HEK293T (cell line): ENCODE results near the gene PLCB4.

Experiments used
- CTCF ChIA-PET: fragments of 350-600 bp; formaldehyde crosslinking; extraction: SDS; loops from one replicate; lab custom pipeline; 2021; ENCODE audit warnings: antibody characterized with exemption, inconsistent platforms; lab: Yijun Ruan, JAX
- POLR2A ChIA-PET: fragments of 350-600 bp; formaldehyde crosslinking; extraction: SDS; loops from one replicate; lab custom pipeline; 2020; ENCODE audit warnings: antibody characterized with exemption, inconsistent platforms; lab: Yijun Ruan, JAX
- DNase-seq: peaks from one replicate; pipeline ENCODE4 v3.0.0; 2012; ENCODE audit warnings: mixed read lengths; ENCODE audit errors: extremely low spot score
- ARNT ChIP-seq: fragments of 450-650 bp; IDR thresholded peaks from 2 replicates; pipeline ENCODE4 v1.6.1; 2017; ENCODE audit warnings: mild to moderate bottlenecking
- BHLHE40 ChIP-seq: fragments of 450-650 bp; IDR thresholded peaks from 2 replicates; pipeline ENCODE4 v1.6.1; 2016; ENCODE audit warnings: mild to moderate bottlenecking, moderate library complexity, borderline replicate concordance
- CTBP1 ChIP-seq: fragments of 450-650 bp; IDR thresholded peaks from 2 replicates; pipeline ENCODE4 v1.6.1; 2016; ENCODE audit warnings: borderline replicate concordance
- ELF4 ChIP-seq: fragments of 450-650 bp; IDR thresholded peaks from 2 replicates; pipeline ENCODE4 v1.6.1; 2017; ENCODE audit warnings: antibody characterized with exemption
- FOXA1 ChIP-seq: fragments of 450-650 bp; IDR thresholded peaks from 2 replicates; pipeline ENCODE4 v1.6.1; 2016; ENCODE audit warnings: mild to moderate bottlenecking
- FOXK2 ChIP-seq: fragments of 450-650 bp; IDR thresholded peaks from 2 replicates; pipeline ENCODE4 v1.6.1; 2016; ENCODE audit warnings: mild to moderate bottlenecking
- FOXM1 ChIP-seq: fragments of 450-650 bp; IDR thresholded peaks from 2 replicates; pipeline ENCODE4 v1.6.1; 2017; ENCODE audit warnings: mild to moderate bottlenecking, borderline replicate concordance
- HDGF ChIP-seq: fragments of 450-650 bp; IDR thresholded peaks from 2 replicates; pipeline ENCODE4 v1.6.1; 2017; ENCODE audit warnings: antibody characterized with exemption, borderline replicate concordance
- L3MBTL2 ChIP-seq: fragments of 450-650 bp; conservative IDR thresholded peaks from 2 replicates; pipeline ENCODE4 v1.6.1; 2016; ENCODE audit warnings: mild to moderate bottlenecking
- LEF1 ChIP-seq: fragments of 450-650 bp; IDR thresholded peaks from 2 replicates; pipeline ENCODE4 v1.6.1; 2017; ENCODE audit warnings: mild to moderate bottlenecking, borderline replicate concordance
- NFRKB ChIP-seq: fragments of 450-650 bp; IDR thresholded peaks from 2 replicates; pipeline ENCODE4 v1.6.1; 2016; ENCODE audit warnings: mild to moderate bottlenecking, moderate library complexity
- SP1 ChIP-seq: fragments of 450-650 bp; IDR thresholded peaks from 2 replicates; pipeline ENCODE4 v1.6.1; 2017
- SUZ12 ChIP-seq: fragments of 450-650 bp; IDR thresholded peaks from 2 replicates; pipeline ENCODE4 v1.6.1; 2016; ENCODE audit warnings: mild to moderate bottlenecking
- TARDBP ChIP-seq: fragments of 450-650 bp; IDR thresholded peaks from 2 replicates; pipeline ENCODE4 v1.6.1; 2016
- ZNF384 ChIP-seq: fragments of 450-650 bp; IDR thresholded peaks from 2 replicates; pipeline ENCODE4 v1.6.1; 2016
- TF ChIP-seq, protein P1 (sequence below): fragments of 450-650 bp; IDR thresholded peaks from 2 replicates; pipeline ENCODE4 v1.6.1; 2016

PLCB4 gene

GRCh38 chr20:9475456-9475855 lies 406.6 kb downstream of the PLCB4 start:
- ChIA-PET CTCF (no interaction called here), POLR2A (no interaction called here)
- no peak for DNase-seq
- TF ChIP-seq FOXK2 = no peak
- no peak for TF ChIP-seq TARDBP
- TF ChIP-seq, protein P1, sequence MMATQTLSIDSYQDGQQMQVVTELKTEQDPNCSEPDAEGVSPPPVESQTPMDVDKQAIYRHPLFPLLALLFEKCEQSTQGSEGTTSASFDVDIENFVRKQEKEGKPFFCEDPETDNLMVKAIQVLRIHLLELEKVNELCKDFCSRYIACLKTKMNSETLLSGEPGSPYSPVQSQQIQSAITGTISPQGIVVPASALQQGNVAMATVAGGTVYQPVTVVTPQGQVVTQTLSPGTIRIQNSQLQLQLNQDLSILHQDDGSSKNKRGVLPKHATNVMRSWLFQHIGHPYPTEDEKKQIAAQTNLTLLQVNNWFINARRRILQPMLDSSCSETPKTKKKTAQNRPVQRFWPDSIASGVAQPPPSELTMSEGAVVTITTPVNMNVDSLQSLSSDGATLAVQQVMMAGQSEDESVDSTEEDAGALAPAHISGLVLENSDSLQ = no peak
- no peak for TF ChIP-seq SUZ12

- DNase-seq = no peak
- TF ChIP-seq SUZ12 (no peak), FOXA1 (no peak), ZNF384 (no peak), FOXM1 (no peak), SP1 (no peak), ARNT (no peak), FOXK2 (no peak), TARDBP (no peak), ELF4 (no peak), NFRKB (no peak), BHLHE40 (no peak), CTBP1 (no peak), LEF1 (no peak), HDGF (no peak), L3MBTL2 (no peak)
- TF ChIP-seq, protein P1 = no peak
- ChIA-PET POLR2A (no interaction called here), CTCF (no interaction called here)
Measured at GRCh38 chr20:9476174-9476573, 407.3 kb downstream of the PLCB4 start.

- no peak for DNase-seq
- ChIA-PET POLR2A (no interaction called here), CTCF (interaction anchor here (0.7 kb wide), 1 partner anchor 9 kb away, joined by 3 read pairs; no protein-coding TSS in a partner anchor)
- TF ChIP-seq SUZ12 (no peak), FOXK2 (no peak), CTBP1 (no peak), L3MBTL2 (no peak), LEF1 (no peak), ELF4 (no peak), NFRKB (no peak), BHLHE40 (no peak), SP1 (no peak), ARNT (no peak), ZNF384 (no peak), TARDBP (no peak), HDGF (no peak), FOXM1 (no peak), FOXA1 (no peak)
- TF ChIP-seq, protein P1 = no peak
Measured at GRCh38 chr20:9476637-9477036, 407.8 kb downstream of the PLCB4 start.

DNA sequence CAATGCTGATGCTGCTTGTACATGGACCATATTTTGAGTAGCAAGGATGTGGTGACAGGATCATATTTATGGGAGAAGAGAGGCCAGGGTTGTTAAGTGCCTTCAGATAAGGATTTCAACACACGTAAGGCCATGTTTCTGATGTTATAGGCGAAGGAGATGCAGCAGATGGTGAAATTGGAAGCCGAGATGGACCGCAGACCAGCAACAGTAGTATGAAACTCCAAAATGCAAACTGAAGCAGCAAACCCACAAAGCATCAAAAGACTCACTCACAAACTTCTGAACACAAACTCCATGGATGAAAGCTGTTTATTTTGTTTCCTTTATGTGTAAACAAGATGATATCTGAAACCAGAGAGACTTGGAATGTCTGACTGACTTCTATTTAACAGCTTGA lies 409.9 kb downstream of the PLCB4 start:
- ChIA-PET POLR2A (no interaction called here), CTCF (interaction anchor here (0.6 kb wide), 1 partner anchor 25 kb away, joined by 3 read pairs; no protein-coding TSS in a partner anchor)
- DNase-seq = no peak
- no peak for TF ChIP-seq SP1
- no peak for TF ChIP-seq ELF4
- no peak for TF ChIP-seq FOXA1
- no peak for TF ChIP-seq FOXK2
- no peak for TF ChIP-seq SUZ12
- no peak for TF ChIP-seq L3MBTL2
- TF ChIP-seq CTBP1 = no peak

GRCh38 chr20:9480066-9480465 lies 411.2 kb downstream of the PLCB4 start:
- DNase-seq = no peak
- ChIA-PET POLR2A (no interaction called here), CTCF (no interaction called here)
- no peak for TF ChIP-seq LEF1
- no peak for TF ChIP-seq L3MBTL2
- TF ChIP-seq SP1 = no peak
- TF ChIP-seq, protein P1 = no peak
- no peak for TF ChIP-seq ARNT

DNA sequence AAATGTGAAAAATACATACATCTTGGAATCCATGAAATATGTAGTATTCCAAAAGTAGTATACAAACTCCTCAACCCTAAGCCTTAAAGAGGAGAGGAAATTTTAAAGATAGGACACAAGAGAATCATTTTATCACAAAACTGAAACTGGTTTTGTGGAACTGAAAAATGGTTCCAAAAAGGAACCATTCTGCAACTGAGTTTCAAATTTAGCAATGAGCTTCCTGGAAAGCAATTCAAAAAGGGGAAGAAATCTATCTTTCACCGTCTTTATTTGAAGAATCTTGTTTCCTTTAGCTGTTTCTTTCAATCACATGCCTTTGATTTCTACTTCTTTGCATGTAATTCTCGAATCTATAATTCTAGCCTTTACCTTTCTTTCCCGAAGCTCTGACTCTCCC lies 413.3 kb downstream of the PLCB4 start:
- POLR2A ChIA-PET = no interaction called here
- no peak for DNase-seq
- CTCF ChIA-PET = no interaction called here
- TF ChIP-seq, protein P1 = no peak
